Fibroblast of mammary gland (primary cell): ENCODE data around the gene AKAP9.
"Not testable (repeated sequence)": the region's sequence is repeated elsewhere in the genome, so short reads cannot be mapped to it uniquely, and the experiment has no call there.

Experiments
- DNase-seq: peaks from one replicate; pipeline ENCODE4 v3.0.0-alpha.2; 2010; ENCODE audit warnings: low read depth
- H3K4me3 ChIP-seq: 2 replicates; pipeline ENCODE4 v1.5.1; 2011; ENCODE audit warnings: low read depth, mild to moderate bottlenecking, low read length, moderate library complexity; ENCODE audit not compliant: control insufficient read depth
- TF ChIP-seq, protein P1 (sequence below): conservative IDR thresholded peaks from 2 replicates; pipeline ENCODE4 v1.5.1; 2011; ENCODE audit warnings: low read depth, low read length, inconsistent platforms; ENCODE audit not compliant: control insufficient read depth, insufficient read depth

Gene AKAP9

DNA sequence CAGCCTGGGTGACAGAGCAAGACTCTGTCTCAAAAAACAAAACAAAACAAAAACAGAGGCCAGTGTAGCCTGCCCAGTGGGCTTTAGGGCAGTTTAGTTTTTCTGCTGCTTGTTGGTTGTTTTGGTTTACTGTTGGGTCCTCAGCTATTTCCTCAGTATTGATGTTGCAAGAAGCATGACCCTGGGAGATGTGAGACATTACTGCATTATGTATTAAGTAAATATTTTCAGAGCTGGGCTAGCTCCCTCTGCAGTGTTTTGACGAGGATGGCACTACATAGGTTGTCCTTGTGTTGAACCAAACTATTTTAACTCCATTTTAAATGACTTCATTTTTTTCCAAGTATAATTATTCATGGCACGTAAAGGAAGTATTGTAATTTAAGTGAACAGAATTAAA lies 4.8 kb downstream of the AKAP9 start:
- DNase-seq, result peak; percentile 84
- TF ChIP-seq, protein P1, sequence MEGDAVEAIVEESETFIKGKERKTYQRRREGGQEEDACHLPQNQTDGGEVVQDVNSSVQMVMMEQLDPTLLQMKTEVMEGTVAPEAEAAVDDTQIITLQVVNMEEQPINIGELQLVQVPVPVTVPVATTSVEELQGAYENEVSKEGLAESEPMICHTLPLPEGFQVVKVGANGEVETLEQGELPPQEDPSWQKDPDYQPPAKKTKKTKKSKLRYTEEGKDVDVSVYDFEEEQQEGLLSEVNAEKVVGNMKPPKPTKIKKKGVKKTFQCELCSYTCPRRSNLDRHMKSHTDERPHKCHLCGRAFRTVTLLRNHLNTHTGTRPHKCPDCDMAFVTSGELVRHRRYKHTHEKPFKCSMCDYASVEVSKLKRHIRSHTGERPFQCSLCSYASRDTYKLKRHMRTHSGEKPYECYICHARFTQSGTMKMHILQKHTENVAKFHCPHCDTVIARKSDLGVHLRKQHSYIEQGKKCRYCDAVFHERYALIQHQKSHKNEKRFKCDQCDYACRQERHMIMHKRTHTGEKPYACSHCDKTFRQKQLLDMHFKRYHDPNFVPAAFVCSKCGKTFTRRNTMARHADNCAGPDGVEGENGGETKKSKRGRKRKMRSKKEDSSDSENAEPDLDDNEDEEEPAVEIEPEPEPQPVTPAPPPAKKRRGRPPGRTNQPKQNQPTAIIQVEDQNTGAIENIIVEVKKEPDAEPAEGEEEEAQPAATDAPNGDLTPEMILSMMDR, result peak; percentile 38
- no peak overlapping the region for H3K4me3 ChIP-seq

GRCh38 chr7:91946549-91946948 lies 5.9 kb downstream of the AKAP9 start:
- DNase-seq, result no peak
- no peak overlapping the region for H3K4me3 ChIP-seq
- TF ChIP-seq, protein P1, result no peak

DNA sequence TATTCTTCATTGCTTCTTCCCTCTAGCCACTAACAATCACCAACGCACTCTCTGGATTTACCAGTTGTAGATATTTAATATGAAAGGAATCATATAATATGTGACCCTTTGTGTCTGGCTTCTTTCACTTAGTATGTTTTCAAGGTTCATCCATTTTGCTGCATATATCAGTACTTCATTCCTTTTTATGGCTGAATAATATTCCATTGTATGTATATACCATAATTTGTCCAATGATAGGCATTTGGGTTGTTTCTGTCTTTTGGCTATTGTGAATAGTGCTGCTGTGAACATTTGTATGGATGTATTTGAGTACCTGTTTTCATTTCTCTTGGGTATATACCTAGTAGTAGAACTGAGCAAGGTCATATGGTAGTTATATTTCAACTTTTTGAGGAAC lies 7.3 kb downstream of the AKAP9 start:
- TF ChIP-seq, protein P1, result no peak
- no peak overlapping the region for H3K4me3 ChIP-seq
- no peak for DNase-seq

DNA sequence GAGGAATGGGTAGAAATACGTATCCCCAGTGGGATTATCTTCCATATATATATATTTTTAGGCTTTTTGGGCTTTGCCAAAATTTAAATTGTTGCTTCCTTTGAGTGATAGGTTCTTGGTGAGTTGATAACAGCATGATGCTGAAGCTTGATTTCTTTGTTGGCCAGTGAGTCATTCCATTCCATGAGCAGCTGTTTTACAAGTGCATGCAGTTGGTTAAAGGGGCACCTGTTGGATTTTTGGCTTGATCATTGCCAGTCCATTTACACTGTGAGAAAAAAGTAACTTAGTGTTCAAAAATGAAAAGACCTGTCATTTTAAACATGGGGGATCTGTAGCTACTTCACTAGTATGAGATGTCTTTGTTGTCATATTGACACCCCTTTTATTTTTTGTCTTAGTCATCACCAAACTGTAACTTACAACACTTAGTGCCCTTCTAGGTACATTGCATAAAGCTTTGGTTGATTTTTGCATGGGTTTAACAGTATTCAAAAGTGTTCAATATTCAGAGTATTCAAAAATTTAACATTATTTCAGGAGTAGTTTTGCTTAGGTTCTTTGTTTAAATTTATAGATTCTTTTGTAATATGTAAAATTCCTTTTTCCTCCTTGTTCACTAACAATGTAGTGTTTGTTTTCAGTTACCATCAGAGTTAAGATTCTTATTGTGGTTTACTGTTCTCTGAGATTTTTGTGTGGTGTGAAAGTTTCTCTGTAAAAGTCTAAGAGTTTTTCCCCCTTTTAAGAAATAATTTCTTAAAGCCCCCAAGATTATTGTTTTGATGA lies 8.8 kb downstream of the AKAP9 start:
- TF ChIP-seq, protein P1, result no peak
- H3K4me3 ChIP-seq, result no peak overlapping the region

DNA sequence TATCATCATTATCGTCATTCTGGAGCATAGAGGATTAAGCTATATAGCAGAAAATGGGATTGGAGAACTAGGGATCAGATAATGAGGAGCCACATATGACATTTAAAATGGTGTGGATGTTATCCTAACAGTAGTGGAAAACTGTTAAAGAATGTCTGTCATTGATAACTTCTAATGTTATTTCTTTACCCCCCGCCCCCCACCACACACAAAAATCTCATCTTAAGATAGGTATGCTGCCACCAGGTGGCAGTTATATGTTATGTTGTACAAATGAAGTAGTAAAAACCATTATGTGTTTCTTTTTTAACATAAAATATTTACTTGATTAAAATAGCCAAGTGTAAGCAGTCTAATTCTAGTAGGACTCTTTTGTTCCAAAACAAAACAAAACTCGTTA lies 13.0 kb downstream of the AKAP9 start:
- H3K4me3 ChIP-seq, result no peak overlapping the region
- TF ChIP-seq, protein P1, result peak; percentile 22
- no peak for DNase-seq

More for the DNA sequence above, 8.8 kb downstream of the AKAP9 start:
- DNase-seq, result no peak

GRCh38 chr7:91956464-91956863 lies 15.8 kb downstream of the AKAP9 start:
- not testable (repeated sequence) for H3K4me3 ChIP-seq, DNase-seq

DNA sequence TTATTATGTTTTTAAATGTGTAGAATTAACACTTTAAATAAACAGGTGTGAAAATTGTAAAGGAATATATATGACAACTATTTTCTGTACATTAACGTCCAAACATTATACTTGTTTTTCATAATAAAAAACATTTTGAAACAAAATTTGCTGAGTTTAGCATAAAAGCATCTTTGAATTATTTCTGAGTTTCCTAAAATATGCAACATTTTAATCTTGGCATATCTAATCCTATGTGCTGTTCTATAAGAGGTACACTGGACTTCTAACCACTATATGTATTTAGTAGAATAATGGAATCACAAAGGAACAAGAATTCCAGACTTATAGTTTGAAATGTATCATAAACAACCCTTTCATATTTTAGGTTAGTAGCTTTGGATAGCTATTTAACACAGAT lies 16.6 kb downstream of the AKAP9 start:
- no peak for DNase-seq
- no peak overlapping the region for H3K4me3 ChIP-seq
- TF ChIP-seq, protein P1, result no peak
